ENCODE data around the gene CADPS.
A peak's percentile ranks its signal among the peaks of the same experiment; 100 is the strongest.
"Not testable (repeated sequence)": the region's sequence is repeated elsewhere in the genome, so short reads cannot be mapped to it uniquely, and the experiment has no call there.

Gene CADPS

DNA sequence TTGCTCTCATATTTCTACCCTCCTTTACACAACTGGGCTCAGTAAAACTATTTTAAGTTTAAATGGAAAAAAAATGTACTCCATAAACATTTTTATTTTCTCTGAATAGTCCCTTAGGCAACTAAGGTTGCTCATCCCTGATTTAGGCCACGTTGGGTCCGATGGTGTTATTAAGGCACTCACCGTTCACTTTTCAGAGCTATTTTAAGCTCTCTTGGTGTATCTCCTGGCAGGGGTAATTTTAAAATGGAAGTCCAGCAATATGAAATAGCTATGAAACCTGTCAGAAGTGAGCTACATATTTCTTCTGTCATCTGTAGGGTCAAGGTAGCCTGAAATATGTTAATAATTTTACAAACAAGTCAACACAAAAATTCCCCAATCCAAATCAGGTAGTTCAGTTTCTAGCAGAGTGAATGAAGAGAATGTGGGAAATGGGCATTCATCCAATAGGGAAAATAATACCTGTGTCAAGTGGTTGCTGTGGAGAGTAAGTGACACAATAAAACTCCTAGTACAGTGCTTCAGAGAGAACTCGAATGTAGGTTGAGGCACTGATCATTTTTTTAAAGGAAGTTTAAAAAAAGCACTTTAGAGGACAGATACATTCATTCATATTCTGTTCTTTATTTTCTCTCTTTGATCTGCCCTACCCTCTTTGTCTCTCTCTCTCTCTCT, 292.6 kb downstream of the CADPS start:
- H3K4me3 ChIP-seq (ENCODE audit: low read depth, low read length): no peak overlapping the region
- no peak for DNase-seq (ENCODE audit: low read depth)

DNA sequence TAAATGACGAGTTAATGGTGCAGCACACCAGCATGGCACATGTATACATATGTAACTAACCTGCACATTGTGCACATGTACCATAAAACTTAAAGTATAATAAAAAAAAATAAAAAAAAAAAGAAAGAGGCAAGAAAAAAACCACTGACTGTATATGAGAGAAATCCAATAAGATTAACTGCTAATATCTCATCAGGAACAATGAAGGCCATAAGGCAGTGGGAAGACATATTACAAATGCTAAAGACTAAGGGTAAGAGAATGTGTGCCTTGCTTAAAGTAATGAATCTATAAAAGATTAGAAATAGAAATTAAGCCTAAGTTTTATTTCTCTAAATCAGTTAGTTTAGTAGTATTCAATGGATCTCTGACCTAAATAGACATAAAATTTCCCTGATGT, 294.7 kb downstream of the CADPS start:
- not testable (repeated sequence) for H3K4me3 ChIP-seq (ENCODE audit: low read depth, low read length); DNase-seq (ENCODE audit: low read depth)

GRCh38 chr3:62577153-62577552, 298.1 kb downstream of the CADPS start:
- no peak for DNase-seq (ENCODE audit: low read depth)
- no peak overlapping the region for H3K4me3 ChIP-seq (ENCODE audit: low read depth, low read length)

GRCh38 chr3:62574266-62574898, 300.8 kb downstream of the CADPS start:
- DNase-seq (ENCODE audit: low read depth): no peak
- no peak overlapping the region for H3K4me3 ChIP-seq (ENCODE audit: low read depth, low read length)

DNA sequence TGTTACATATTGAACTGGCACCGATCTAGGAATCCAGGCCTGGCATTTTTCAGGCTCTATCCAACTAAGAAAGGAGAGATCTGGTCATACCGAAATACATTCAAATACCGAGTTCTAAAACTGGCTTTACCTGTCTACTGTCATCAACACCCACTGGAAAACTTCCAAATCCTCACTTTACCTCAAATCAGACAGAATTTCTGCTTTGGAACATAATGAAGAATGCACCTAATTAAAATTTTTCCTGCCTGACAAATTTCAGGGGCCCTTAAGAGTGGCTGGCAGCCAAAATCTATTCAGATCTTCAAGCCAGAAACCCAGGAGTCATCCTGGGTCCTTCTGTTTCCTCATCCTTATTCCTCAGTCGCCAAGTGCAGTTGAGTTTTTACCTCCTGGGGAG, 303.3 kb downstream of the CADPS start:
- no peak overlapping the region for H3K4me3 ChIP-seq (ENCODE audit: low read depth, low read length)
- no peak for DNase-seq (ENCODE audit: low read depth)

- DNase-seq (ENCODE audit: low read depth): no peak
These were observed 304.3 kb downstream of the CADPS start for GRCh38 chr3:62570888-62571287.

DNA sequence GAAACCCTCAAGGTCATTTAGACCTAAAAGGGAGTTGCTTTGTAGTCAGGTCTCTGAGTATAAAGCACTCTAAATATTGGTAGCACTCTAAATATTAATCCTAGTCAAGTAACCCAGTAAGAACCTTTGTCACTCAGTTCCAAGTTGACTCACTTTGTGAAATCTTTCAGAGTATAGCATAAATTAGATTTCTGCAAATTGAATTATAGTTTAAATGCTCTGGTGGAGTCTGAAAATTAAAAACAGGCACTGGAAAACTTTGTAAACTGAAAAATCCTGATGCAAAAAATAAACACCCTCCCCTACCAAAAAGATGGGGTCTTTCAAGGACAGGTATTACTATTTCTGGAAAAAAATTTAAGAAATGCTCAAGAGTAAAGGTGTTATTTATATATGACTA, 305.6 kb downstream of the CADPS start:
- no peak for DNase-seq (ENCODE audit: low read depth)
- H3K4me3 ChIP-seq (ENCODE audit: low read depth, low read length): no peak overlapping the region

More at GRCh38 chr3:62570888-62571287, 304.3 kb downstream of the CADPS start:
- no peak overlapping the region for H3K4me3 ChIP-seq (ENCODE audit: low read depth, low read length)

DNA sequence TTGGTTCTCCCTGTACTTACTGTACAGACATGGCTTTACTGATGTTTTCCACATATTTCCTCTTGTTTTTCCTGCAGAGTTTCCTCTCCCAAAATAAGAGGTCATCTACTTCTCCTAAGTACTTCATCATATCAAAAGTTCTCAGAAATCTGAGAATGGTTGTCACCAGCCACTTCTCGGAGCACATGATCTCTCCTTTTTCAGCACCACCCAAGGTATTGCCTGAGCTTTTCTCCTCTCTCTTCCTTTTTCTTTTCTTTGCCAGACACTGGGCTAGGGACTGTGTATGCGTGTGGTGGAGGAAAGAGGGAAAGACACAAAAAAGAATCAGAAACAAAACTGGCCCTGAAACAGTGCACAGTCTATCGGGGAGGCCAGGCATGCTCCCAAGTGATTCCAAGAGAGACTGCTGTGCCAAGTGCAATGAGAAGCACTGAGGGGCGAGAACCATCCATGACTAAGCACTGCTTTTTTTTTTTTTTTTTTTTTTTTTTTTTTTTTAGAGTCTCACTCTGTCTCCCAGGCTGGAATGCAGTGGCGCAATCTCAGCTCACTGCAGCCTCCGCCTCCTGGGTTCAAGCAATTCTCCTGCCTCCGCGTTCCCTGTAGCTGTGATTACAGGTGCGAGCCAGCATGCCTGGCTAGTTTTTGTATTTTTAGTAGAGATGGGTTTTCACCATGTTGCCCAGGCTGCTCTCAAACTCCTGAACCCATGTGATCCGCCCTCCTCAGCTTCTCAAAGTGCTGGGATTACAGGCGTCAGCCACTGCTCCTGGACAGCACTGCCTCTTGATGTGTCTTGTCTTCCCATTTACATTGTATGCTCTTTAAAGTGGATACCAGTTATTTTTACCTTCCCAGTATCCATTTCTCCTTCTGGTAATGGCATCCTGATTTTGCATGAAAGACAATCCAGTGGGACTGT, 307.9 kb downstream of the CADPS start:
- peak; percentile 69 for DNase-seq (ENCODE audit: low read depth)
- no peak overlapping the region for H3K4me3 ChIP-seq (ENCODE audit: low read depth, low read length)

DNA sequence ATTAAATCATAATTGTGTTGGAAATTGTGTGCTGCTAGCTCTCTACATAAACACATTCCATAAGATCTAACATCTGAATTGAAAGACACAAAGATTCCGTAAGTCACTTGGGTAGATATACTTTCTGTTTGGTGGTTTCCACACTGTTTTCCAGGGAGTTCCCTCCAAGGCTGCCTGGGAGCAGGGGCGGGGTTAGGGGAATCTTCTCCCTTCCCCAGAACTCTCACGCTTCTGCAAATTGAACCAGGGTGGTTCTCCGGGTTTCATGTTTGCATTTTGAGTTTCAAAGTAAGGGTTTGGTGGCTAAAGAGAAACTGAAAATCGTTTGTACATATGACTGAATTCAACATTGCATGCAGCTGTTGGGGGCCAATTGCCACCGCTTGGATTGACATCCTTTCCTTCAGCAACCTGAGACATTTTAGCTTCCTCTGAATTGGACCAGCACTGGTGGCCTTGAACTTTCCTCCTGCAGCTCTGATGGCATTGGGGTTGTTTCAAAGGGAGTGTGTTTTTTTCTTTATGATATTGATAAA, 309.1 kb downstream of the CADPS start:
- no peak overlapping the region for H3K4me3 ChIP-seq (ENCODE audit: low read depth, low read length)
- DNase-seq (ENCODE audit: low read depth): no peak

- no peak overlapping the region for H3K4me3 ChIP-seq (ENCODE audit: low read depth, low read length)
- peak; percentile 25 for DNase-seq (ENCODE audit: low read depth)
These were observed 312.6 kb downstream of the CADPS start for GRCh38 chr3:62562596-62562995.

GRCh38 chr3:62562017-62562416, 313.2 kb downstream of the CADPS start:
- peak; percentile 39 for DNase-seq (ENCODE audit: low read depth)
- no peak overlapping the region for H3K4me3 ChIP-seq (ENCODE audit: low read depth, low read length)

- DNase-seq (ENCODE audit: low read depth): peak; percentile 25
- no peak overlapping the region for H3K4me3 ChIP-seq (ENCODE audit: low read depth, low read length)
These were observed 315.3 kb downstream of the CADPS start for GRCh38 chr3:62559831-62560445.

DNA sequence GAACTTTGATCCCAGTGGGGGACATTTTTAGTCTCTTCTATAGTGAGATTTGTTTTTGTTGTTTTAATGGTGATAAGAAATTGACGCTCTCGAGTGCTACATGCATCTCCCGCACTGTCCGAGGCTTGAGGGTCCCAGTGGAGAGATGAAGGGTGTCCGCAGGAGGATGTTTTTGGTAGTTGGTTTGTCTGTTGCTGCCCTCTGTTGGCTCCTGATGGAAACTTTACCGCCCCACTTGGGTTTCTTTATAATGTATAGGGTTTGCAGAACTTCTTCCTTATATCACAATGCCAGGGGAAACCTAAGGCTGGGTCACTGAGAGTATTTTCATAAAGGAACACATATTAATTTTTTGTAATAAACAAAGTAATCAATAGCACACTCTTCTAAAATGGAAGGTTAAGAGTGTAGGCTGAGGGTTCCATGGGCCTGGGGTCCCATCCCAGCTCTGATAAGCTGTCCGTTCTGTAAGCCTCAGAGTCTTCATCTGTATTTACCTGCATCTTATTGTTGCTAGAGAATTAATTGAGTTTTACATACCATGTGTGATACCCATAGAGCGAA, 316.6 kb downstream of the CADPS start:
- no peak overlapping the region for H3K4me3 ChIP-seq (ENCODE audit: low read depth, low read length)
- no peak for DNase-seq (ENCODE audit: low read depth)

DNA sequence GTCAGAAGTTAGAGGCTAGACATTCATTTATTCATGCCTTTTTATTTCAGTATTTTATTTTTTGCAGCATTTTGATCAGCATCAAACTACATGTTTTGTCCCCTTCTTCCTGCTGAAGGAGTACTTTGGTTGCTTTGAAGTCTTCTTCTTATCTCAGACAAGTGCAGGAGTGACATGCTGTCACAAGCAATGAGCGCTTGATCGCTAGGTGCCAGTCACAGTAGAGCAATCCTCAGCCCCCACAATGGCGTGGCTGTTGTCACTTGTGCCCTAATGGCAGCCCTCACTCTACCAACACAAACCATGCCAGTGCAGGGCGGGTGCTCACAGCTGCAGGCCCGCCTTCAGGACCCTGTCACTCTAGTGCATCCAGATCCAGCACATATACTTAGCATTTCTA, 317.2 kb downstream of the CADPS start:
- DNase-seq (ENCODE audit: low read depth): no peak
- no peak overlapping the region for H3K4me3 ChIP-seq (ENCODE audit: low read depth, low read length)

- no peak overlapping the region for H3K4me3 ChIP-seq (ENCODE audit: low read depth, low read length)
- no peak for DNase-seq (ENCODE audit: low read depth)
These were observed 317.8 kb downstream of the CADPS start for GRCh38 chr3:62557450-62557849.

- no peak overlapping the region for H3K4me3 ChIP-seq (ENCODE audit: low read depth, low read length)
- no peak for DNase-seq (ENCODE audit: low read depth)
These were observed 318.9 kb downstream of the CADPS start for GRCh38 chr3:62556121-62556815.

DNA sequence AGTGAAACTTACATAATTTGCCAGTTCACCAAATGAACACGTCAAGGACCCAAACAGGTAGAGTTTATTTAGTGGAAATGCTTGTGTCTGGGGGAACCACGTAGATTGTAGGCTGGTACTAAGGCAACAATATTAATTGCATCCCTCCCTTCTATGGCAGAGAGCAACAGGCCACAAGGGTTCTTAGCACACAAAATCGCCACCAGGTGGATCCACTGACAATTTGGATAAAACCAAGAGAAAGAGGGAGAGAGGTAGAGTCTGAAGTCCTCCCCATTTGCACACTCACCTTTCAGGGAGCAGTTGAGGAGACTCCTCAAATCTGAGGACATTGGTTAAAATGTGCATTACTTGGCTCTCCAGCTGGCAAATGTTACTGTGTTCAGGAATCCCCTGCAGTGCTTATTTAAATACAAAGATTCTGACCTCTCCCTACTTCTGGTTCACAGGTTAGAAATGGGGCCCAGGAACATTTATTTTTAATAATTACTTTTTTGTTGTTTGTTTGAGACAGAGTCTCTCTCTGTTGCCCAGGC, 320.9 kb downstream of the CADPS start:
- DNase-seq (ENCODE audit: low read depth): no peak
- no peak overlapping the region for H3K4me3 ChIP-seq (ENCODE audit: low read depth, low read length)

- no peak for DNase-seq (ENCODE audit: low read depth)
- H3K4me3 ChIP-seq (ENCODE audit: low read depth, low read length): no peak overlapping the region
These were observed 321.4 kb downstream of the CADPS start for GRCh38 chr3:62553811-62554210.

GRCh38 chr3:62551556-62551955, 323.7 kb downstream of the CADPS start:
- no peak overlapping the region for H3K4me3 ChIP-seq (ENCODE audit: low read depth, low read length)
- no peak for DNase-seq (ENCODE audit: low read depth)
